Measurements from ENCODE around the gene SIN3A.
A peak's percentile ranks its signal among the peaks of the same experiment; 100 is the strongest.

The SIN3A gene

DNA sequence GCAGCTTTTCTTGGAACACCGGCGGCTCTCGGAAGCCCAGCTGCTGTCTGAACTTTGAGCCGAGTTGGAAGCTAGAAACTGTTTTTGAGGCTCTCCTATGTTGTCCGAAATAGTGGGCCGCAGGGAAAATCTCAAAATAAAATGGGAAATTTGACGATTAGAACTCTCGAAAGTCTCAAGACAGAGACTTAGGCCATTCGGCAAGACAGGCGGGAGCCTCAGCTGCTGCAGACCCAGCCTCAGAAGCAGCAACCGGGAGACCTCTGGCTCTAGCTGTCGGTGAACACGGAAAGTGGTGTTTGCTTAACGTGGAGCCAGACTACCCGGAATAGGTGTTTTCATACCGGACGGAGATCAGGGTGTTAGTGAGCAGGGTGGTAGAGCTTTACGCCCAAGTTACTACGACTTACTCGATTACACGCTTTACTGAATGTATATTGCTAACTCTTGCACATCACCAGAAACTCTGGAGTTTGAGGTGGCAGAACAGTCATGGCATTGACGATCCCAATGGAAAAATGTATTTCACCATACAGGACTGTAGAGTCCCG, 82.7 kb downstream of the SIN3A start:
- H3K9me2 ChIP-seq (replicated peaks; ENCODE audit: low read depth, low read length): no peaks in the 10 kb centered on the region
- H3K4me2 ChIP-seq (ENCODE audit: low read depth, low read length, poor library complexity, severe bottlenecking): peak overlapping the region; percentile 93
- H3K79me2 ChIP-seq (ENCODE audit: insufficient read depth, low read length): peaks cover 24% of the 10 kb centered on the region
- no peaks in the 10 kb centered on the region for H3K27me3 ChIP-seq (ENCODE audit: insufficient read depth, low read length, poor library complexity, severe bottlenecking)
- H4K20me1 ChIP-seq (ENCODE audit: insufficient read depth, low read length, poor library complexity, severe bottlenecking): no peaks in the 10 kb centered on the region
- no peaks in the 10 kb centered on the region for H3F3A ChIP-seq (ENCODE audit: low read depth)
- no peaks in the 10 kb centered on the region for H3K9me3 ChIP-seq (ENCODE audit: insufficient read depth, low read depth, low read length)
- peak overlapping the region; percentile 88 for H3K9ac ChIP-seq (ENCODE audit: low read depth, low read length, poor library complexity, severe bottlenecking)
- peak overlapping the region; percentile 78; the same call in 1 of the 2 replicates for H2AFZ ChIP-seq (ENCODE audit: low read length)
- TF ChIP-seq, protein P1, sequence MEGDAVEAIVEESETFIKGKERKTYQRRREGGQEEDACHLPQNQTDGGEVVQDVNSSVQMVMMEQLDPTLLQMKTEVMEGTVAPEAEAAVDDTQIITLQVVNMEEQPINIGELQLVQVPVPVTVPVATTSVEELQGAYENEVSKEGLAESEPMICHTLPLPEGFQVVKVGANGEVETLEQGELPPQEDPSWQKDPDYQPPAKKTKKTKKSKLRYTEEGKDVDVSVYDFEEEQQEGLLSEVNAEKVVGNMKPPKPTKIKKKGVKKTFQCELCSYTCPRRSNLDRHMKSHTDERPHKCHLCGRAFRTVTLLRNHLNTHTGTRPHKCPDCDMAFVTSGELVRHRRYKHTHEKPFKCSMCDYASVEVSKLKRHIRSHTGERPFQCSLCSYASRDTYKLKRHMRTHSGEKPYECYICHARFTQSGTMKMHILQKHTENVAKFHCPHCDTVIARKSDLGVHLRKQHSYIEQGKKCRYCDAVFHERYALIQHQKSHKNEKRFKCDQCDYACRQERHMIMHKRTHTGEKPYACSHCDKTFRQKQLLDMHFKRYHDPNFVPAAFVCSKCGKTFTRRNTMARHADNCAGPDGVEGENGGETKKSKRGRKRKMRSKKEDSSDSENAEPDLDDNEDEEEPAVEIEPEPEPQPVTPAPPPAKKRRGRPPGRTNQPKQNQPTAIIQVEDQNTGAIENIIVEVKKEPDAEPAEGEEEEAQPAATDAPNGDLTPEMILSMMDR (conservative IDR thresholded peaks at IDR 0.05; ENCODE audit: low read length): no peak
- TF ChIP-seq EZH2phosphoT487 (IDR thresholded peaks at IDR 0.05; ENCODE audit: borderline replicate concordance): no peak
- peaks cover 47% of the 10 kb centered on the region for H3K36me3 ChIP-seq (ENCODE audit: insufficient read depth, low read length)
- H3K4me1 ChIP-seq (ENCODE audit: insufficient read depth, low read length, poor library complexity, severe bottlenecking): peaks cover 17% of the 10 kb centered on the region
- peak overlapping the region; percentile 85 for H3K4me3 ChIP-seq (ENCODE audit: low read length, poor library complexity, severe bottlenecking)

GRCh38 chr15:75367913-75368688, 83.4 kb downstream of the SIN3A start, which contains the start of gene MAN2C1:
Gene MAN2C1, minus strand, starts transcription at chr15:75368607. Its CDS starts 24 bp downstream, at chr15:75368583.
- peaks cover 17% of the 10 kb centered on the region for H3K4me1 ChIP-seq (ENCODE audit: insufficient read depth, low read length, poor library complexity, severe bottlenecking)
- peak within 1 kb of the TSS; percentile 78 for H2AFZ ChIP-seq (ENCODE audit: low read length)
- H3K4me3 ChIP-seq (ENCODE audit: low read length, poor library complexity, severe bottlenecking): peak within 1 kb of the TSS; percentile 85
- no peaks in the 10 kb centered on the region for H3F3A ChIP-seq (ENCODE audit: low read depth)
- peak within 1 kb of the TSS; percentile 88 for H3K9ac ChIP-seq (ENCODE audit: low read depth, low read length, poor library complexity, severe bottlenecking)
- H3K27me3 ChIP-seq (ENCODE audit: insufficient read depth, low read length, poor library complexity, severe bottlenecking): no peaks in the 10 kb centered on the region
- H3K9me2 ChIP-seq (replicated peaks; ENCODE audit: low read depth, low read length): no peaks in the 10 kb centered on the region
- H3K79me2 ChIP-seq (ENCODE audit: insufficient read depth, low read length): peaks cover 24% of the 10 kb centered on the region
- no peaks in the 10 kb centered on the region for H4K20me1 ChIP-seq (ENCODE audit: insufficient read depth, low read length, poor library complexity, severe bottlenecking)
- peaks cover 42% of the 10 kb centered on the region for H3K36me3 ChIP-seq (ENCODE audit: insufficient read depth, low read length)
- H3K9me3 ChIP-seq (ENCODE audit: insufficient read depth, low read depth, low read length): no peaks in the 10 kb centered on the region
- TF ChIP-seq, protein P1 (conservative IDR thresholded peaks at IDR 0.05; ENCODE audit: low read length): no peak; the same call in 1 of the 2 replicates
- no peak for TF ChIP-seq EZH2phosphoT487 (IDR thresholded peaks at IDR 0.05; ENCODE audit: borderline replicate concordance)
- H3K4me2 ChIP-seq (ENCODE audit: low read depth, low read length, poor library complexity, severe bottlenecking): peak within 1 kb of the TSS; percentile 93

- no peaks in the 10 kb centered on the region for H3F3A ChIP-seq (ENCODE audit: low read depth)
- peaks cover 17% of the 10 kb centered on the region for H3K4me1 ChIP-seq (ENCODE audit: insufficient read depth, low read length, poor library complexity, severe bottlenecking)
- H2AFZ ChIP-seq (ENCODE audit: low read length): no peak overlapping the region
- TF ChIP-seq, protein P1 (conservative IDR thresholded peaks at IDR 0.05; ENCODE audit: low read length): peak; percentile 89; the same call in 1 of the 2 replicates
- TF ChIP-seq EZH2phosphoT487 (IDR thresholded peaks at IDR 0.05; ENCODE audit: borderline replicate concordance): no peak
- H3K9ac ChIP-seq (ENCODE audit: low read depth, low read length, poor library complexity, severe bottlenecking): peak overlapping the region; percentile 88
- H3K79me2 ChIP-seq (ENCODE audit: insufficient read depth, low read length): peaks cover 24% of the 10 kb centered on the region
- H3K27me3 ChIP-seq (ENCODE audit: insufficient read depth, low read length, poor library complexity, severe bottlenecking): no peaks in the 10 kb centered on the region
- H3K9me2 ChIP-seq (replicated peaks; ENCODE audit: low read depth, low read length): no peaks in the 10 kb centered on the region
- no peaks in the 10 kb centered on the region for H3K9me3 ChIP-seq (ENCODE audit: insufficient read depth, low read depth, low read length)
- no peaks in the 10 kb centered on the region for H4K20me1 ChIP-seq (ENCODE audit: insufficient read depth, low read length, poor library complexity, severe bottlenecking)
- H3K4me3 ChIP-seq (ENCODE audit: low read length, poor library complexity, severe bottlenecking): peak overlapping the region; percentile 85
- H3K36me3 ChIP-seq (ENCODE audit: insufficient read depth, low read length): peaks cover 37% of the 10 kb centered on the region
- H3K4me2 ChIP-seq (ENCODE audit: low read depth, low read length, poor library complexity, severe bottlenecking): peak overlapping the region; percentile 93
These were observed 84.0 kb downstream of the SIN3A start for GRCh38 chr15:75367406-75367912.

All from Loucy (cell line).